Measurements from ENCODE around the gene SLC4A4.

Gene SLC4A4

DNA sequence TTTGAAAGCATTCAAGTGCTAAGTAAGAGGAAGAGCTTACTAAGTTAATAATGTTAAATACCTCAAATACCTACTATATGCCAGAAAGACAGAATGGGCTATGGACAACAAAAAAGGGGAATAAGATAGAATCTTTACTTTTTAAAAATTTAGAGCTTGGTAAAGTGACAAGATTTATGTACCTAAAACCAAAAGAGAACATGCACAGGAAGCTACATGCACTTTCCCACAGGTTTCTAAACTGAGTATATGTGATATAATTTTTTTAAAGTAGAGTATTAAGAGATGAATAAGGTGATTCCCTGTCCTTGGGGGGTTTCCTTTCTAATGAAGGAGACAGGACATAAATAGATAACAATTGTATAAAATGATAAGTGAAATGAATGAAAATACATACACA is 30.7 kb downstream of the SLC4A4 start:
- Histone ChIP-seq H2BK12ac (ENCODE audit: low read length) (no peak overlapping the region), H2BK15ac (ENCODE audit: low read length) (no peak overlapping the region), H4K8ac (ENCODE audit: low read depth, low read length) (no peak overlapping the region), H3K27ac (replicated peaks; ENCODE audit: low read length) (no peak overlapping the region), H3K23ac (ENCODE audit: low read depth, low read length, poor library complexity) (no peak overlapping the region), H3K36me3 (replicated peaks in 1 of 2; ENCODE audit: control insufficient read depth in 2 of 2, insufficient read depth in 2 of 2, low read length in 2 of 2) (no peaks in the 10 kb centered on the region), H3K27me3 (ENCODE audit: control insufficient read depth in 3 of 3, insufficient read depth in 3 of 3, low read depth in 1 of 3, low read length in 3 of 3) (no peaks in the 10 kb centered on the region), H2AFZ (ENCODE audit: low read length) (no peak overlapping the region), H3K4ac (ENCODE audit: low read length) (no peak overlapping the region), H3K4me1 (ENCODE audit: control insufficient read depth in 2 of 2, insufficient read depth in 1 of 2, low read depth in 1 of 2, low read length in 2 of 2) (no peaks in the 10 kb centered on the region), H2AK5ac (ENCODE audit: low read depth, low read length) (no peak overlapping the region), H3K9ac (ENCODE audit: low read depth, low read length, poor library complexity) (no peak overlapping the region), H3K9me3 (replicated peaks in 1 of 2; ENCODE audit: control insufficient read depth in 2 of 2, insufficient read depth in 1 of 2, low read depth in 1 of 2, low read length in 2 of 2) (no peaks in the 10 kb centered on the region), H2BK5ac (ENCODE audit: low read length) (no peak overlapping the region), H2BK120ac (ENCODE audit: low read depth, low read length) (no peak overlapping the region), H3K4me3 (ENCODE audit: low read length in 2 of 2) (no peak overlapping the region), H3K79me1 (ENCODE audit: low read depth, low read length) (no peaks in the 10 kb centered on the region), H4K91ac (ENCODE audit: low read depth, low read length, poor library complexity) (no peak overlapping the region), H3K4me2 (ENCODE audit: insufficient read depth, low read length, poor library complexity, severe bottlenecking) (no peak overlapping the region), H3K14ac (ENCODE audit: low read length) (no peak overlapping the region), H3K18ac (ENCODE audit: low read length) (no peak overlapping the region)
- DNase-seq (ENCODE audit: low spot score): no peak

DNA sequence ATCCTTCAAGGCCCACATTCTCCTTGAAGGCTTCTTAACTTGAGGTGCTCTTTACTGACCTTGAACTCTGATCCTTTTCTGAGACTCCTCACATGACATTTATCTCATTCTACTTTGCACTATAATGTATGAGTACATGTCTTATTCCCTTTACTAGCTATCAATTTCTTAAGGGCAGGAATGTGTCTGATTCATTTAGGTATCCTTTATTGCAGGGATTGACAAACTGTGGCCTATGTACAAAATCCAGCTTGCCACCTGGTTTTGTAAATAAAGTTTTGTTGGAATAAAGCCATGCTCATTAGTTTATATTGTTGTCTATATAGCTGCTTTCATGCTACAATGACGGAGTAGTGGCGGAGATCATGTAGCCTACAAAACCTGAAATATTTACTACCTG is 36.7 kb downstream of the SLC4A4 start:
- no peak for DNase-seq (ENCODE audit: low spot score)
- Histone ChIP-seq H3K79me1 (ENCODE audit: low read depth, low read length) (no peaks in the 10 kb centered on the region), H3K9ac (ENCODE audit: low read depth, low read length, poor library complexity) (no peak overlapping the region), H2AK5ac (ENCODE audit: low read depth, low read length) (no peak overlapping the region), H3K4me1 (ENCODE audit: control insufficient read depth in 2 of 2, insufficient read depth in 1 of 2, low read depth in 1 of 2, low read length in 2 of 2) (no peaks in the 10 kb centered on the region), H3K27me3 (ENCODE audit: control insufficient read depth in 3 of 3, insufficient read depth in 3 of 3, low read depth in 1 of 3, low read length in 3 of 3) (no peaks in the 10 kb centered on the region), H3K18ac (ENCODE audit: low read length) (no peak overlapping the region), H2BK120ac (ENCODE audit: low read depth, low read length) (no peak overlapping the region), H4K8ac (ENCODE audit: low read depth, low read length) (no peak overlapping the region), H3K9me3 (replicated peaks in 1 of 2; ENCODE audit: control insufficient read depth in 2 of 2, insufficient read depth in 1 of 2, low read depth in 1 of 2, low read length in 2 of 2) (no peaks in the 10 kb centered on the region), H3K36me3 (replicated peaks in 1 of 2; ENCODE audit: control insufficient read depth in 2 of 2, insufficient read depth in 2 of 2, low read length in 2 of 2) (no peaks in the 10 kb centered on the region), H2BK12ac (ENCODE audit: low read length) (no peak overlapping the region), H3K4me2 (ENCODE audit: insufficient read depth, low read length, poor library complexity, severe bottlenecking) (no peak overlapping the region), H3K4me3 (ENCODE audit: low read length in 2 of 2) (no peak overlapping the region), H2BK15ac (ENCODE audit: low read length) (no peak overlapping the region), H2AFZ (ENCODE audit: low read length) (no peak overlapping the region), H3K14ac (ENCODE audit: low read length) (no peak overlapping the region), H2BK5ac (ENCODE audit: low read length) (no peak overlapping the region), H3K27ac (replicated peaks; ENCODE audit: low read length) (no peak overlapping the region), H3K23ac (ENCODE audit: low read depth, low read length, poor library complexity) (no peak overlapping the region), H4K91ac (ENCODE audit: low read depth, low read length, poor library complexity) (no peak overlapping the region), H3K4ac (ENCODE audit: low read length) (no peak overlapping the region)
- WGBS, 2 donors (ENCODE audit: extremely low coverage in 2 of 2, insufficient read length in 2 of 2, insufficient replicate concordance in 1 of 2): no CpG with 5 or more reads among the region's 2 CpGs

DNA sequence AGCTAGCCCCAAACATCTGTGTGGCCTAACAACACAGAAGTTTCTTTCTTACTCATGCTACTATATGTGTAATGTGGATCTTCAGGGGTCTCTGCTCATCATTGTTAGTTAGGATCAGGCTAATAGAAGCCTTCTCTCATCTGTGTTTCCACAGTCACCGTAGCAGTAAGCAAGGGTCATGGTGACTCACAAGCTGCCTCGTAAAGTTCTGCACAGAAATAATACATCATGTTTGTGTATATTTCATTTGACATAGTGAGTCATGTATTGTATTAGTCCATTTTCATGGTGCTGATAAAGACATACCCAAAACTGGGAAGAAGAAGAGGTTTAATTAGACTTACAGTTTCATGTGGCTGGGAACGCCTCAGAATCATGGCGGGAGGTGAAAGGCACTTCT is 38.7 kb downstream of the SLC4A4 start:
- Histone ChIP-seq H3K4me3 (ENCODE audit: low read length in 2 of 2) (no peak overlapping the region), H3K23ac (ENCODE audit: low read depth, low read length, poor library complexity) (no peak overlapping the region), H3K4me1 (ENCODE audit: control insufficient read depth in 2 of 2, insufficient read depth in 1 of 2, low read depth in 1 of 2, low read length in 2 of 2) (no peaks in the 10 kb centered on the region), H3K9ac (ENCODE audit: low read depth, low read length, poor library complexity) (no peak overlapping the region), H4K8ac (ENCODE audit: low read depth, low read length) (no peak overlapping the region), H3K27ac (replicated peaks; ENCODE audit: low read length) (no peak overlapping the region), H3K4me2 (ENCODE audit: insufficient read depth, low read length, poor library complexity, severe bottlenecking) (no peak overlapping the region), H3K18ac (ENCODE audit: low read length) (no peak overlapping the region), H3K9me3 (replicated peaks in 1 of 2; ENCODE audit: control insufficient read depth in 2 of 2, insufficient read depth in 1 of 2, low read depth in 1 of 2, low read length in 2 of 2) (no peaks in the 10 kb centered on the region), H2BK5ac (ENCODE audit: low read length) (no peak overlapping the region), H3K79me1 (ENCODE audit: low read depth, low read length) (no peaks in the 10 kb centered on the region), H2AFZ (ENCODE audit: low read length) (no peak overlapping the region), H2AK5ac (ENCODE audit: low read depth, low read length) (no peak overlapping the region), H3K4ac (ENCODE audit: low read length) (no peak overlapping the region), H4K91ac (ENCODE audit: low read depth, low read length, poor library complexity) (no peak overlapping the region), H3K27me3 (ENCODE audit: control insufficient read depth in 3 of 3, insufficient read depth in 3 of 3, low read depth in 1 of 3, low read length in 3 of 3) (no peaks in the 10 kb centered on the region), H2BK120ac (ENCODE audit: low read depth, low read length) (no peak overlapping the region), H2BK12ac (ENCODE audit: low read length) (no peak overlapping the region), H3K36me3 (replicated peaks in 1 of 2; ENCODE audit: control insufficient read depth in 2 of 2, insufficient read depth in 2 of 2, low read length in 2 of 2) (no peaks in the 10 kb centered on the region), H2BK15ac (ENCODE audit: low read length) (no peak overlapping the region), H3K14ac (ENCODE audit: low read length) (no peak overlapping the region)
- WGBS, 2 donors (ENCODE audit: extremely low coverage in 2 of 2, insufficient read length in 2 of 2, insufficient replicate concordance in 1 of 2): no CpG with 5 or more reads among the region's 4 CpGs
- no peak for DNase-seq (ENCODE audit: low spot score)

DNA sequence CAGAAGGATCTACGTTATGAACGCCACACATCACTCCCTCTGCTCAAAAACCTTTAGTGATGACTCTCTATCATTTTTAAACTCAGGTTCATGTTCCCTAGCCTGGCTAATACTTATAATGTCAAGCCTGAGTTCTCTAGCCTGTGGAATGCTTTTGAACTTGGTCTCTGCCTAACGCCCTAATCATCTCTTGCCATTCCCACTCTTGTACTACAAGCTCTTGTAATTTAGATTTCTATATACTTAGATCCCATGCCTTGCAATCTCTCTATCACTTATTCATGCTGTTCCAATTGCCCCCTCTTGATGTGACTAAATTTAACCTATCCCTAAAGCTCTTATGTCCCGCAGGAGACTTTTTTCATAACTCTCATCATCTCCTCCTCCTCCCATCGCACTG is 40.3 kb downstream of the SLC4A4 start:
- H2BK5ac ChIP-seq (ENCODE audit: low read length): no peak overlapping the region
- H2BK15ac ChIP-seq (ENCODE audit: low read length): no peak overlapping the region
- H3K27me3 ChIP-seq (ENCODE audit: control insufficient read depth in 3 of 3, insufficient read depth in 3 of 3, low read depth in 1 of 3, low read length in 3 of 3): no peaks in the 10 kb centered on the region
- H3K79me1 ChIP-seq (ENCODE audit: low read depth, low read length): no peaks in the 10 kb centered on the region
- 83% methylated on average over 1 of the region's 5 CpGs; no CpG with 5 or more reads in 1 of the 2 donors for WGBS, 2 donors (ENCODE audit: extremely low coverage in 2 of 2, insufficient read length in 2 of 2, insufficient replicate concordance in 1 of 2)
- H3K9me3 ChIP-seq (replicated peaks in 1 of 2; ENCODE audit: control insufficient read depth in 2 of 2, insufficient read depth in 1 of 2, low read depth in 1 of 2, low read length in 2 of 2): no peaks in the 10 kb centered on the region
- no peak overlapping the region for H3K18ac ChIP-seq (ENCODE audit: low read length)
- no peak overlapping the region for H2BK120ac ChIP-seq (ENCODE audit: low read depth, low read length)
- no peak overlapping the region for H3K4me3 ChIP-seq (ENCODE audit: low read length in 2 of 2)
- H2AFZ ChIP-seq (ENCODE audit: low read length): no peak overlapping the region
- H4K91ac ChIP-seq (ENCODE audit: low read depth, low read length, poor library complexity): no peak overlapping the region
- H3K23ac ChIP-seq (ENCODE audit: low read depth, low read length, poor library complexity): no peak overlapping the region
- H2BK12ac ChIP-seq (ENCODE audit: low read length): no peak overlapping the region
- no peak overlapping the region for H4K8ac ChIP-seq (ENCODE audit: low read depth, low read length)
- no peak overlapping the region for H2AK5ac ChIP-seq (ENCODE audit: low read depth, low read length)
- H3K9ac ChIP-seq (ENCODE audit: low read depth, low read length, poor library complexity): no peak overlapping the region
- no peaks in the 10 kb centered on the region for H3K4me1 ChIP-seq (ENCODE audit: control insufficient read depth in 2 of 2, insufficient read depth in 1 of 2, low read depth in 1 of 2, low read length in 2 of 2)
- no peak for DNase-seq (ENCODE audit: low spot score)
- H3K27ac ChIP-seq (replicated peaks; ENCODE audit: low read length): no peak overlapping the region
- no peak overlapping the region for H3K4me2 ChIP-seq (ENCODE audit: insufficient read depth, low read length, poor library complexity, severe bottlenecking)
- H3K14ac ChIP-seq (ENCODE audit: low read length): no peak overlapping the region
- no peaks in the 10 kb centered on the region for H3K36me3 ChIP-seq (replicated peaks in 1 of 2; ENCODE audit: control insufficient read depth in 2 of 2, insufficient read depth in 2 of 2, low read length in 2 of 2)
- no peak overlapping the region for H3K4ac ChIP-seq (ENCODE audit: low read length)

Measured in neuronal stem cell (in vitro differentiated cells).